Smooth muscle cell (in vitro differentiated cells): ENCODE results near the gene ZBTB46. TPM values are rescaled to one million over a fixed set of nuclear protein-coding genes. Genes with fewer than 3 reads are reported as not detected.
A peak's percentile ranks its signal among the peaks of the same experiment; 100 is the strongest.

ENCODE experiments used
- DNase-seq: peaks from one replicate; lab custom pipeline; 2025; ENCODE audit not compliant: unreplicated experiment; lab: John Stamatoyannopoulos, UW
- H2AFZ ChIP-seq: fragments of 200-600 bp; sonication (generic); 2 replicates; pipeline ENCODE4 v1.6.0; 2016; ENCODE audit warnings: antibody characterized with exemption, low read depth, mild to moderate bottlenecking
- H3F3A ChIP-seq: fragments of 200-600 bp; sonication (generic); 2 replicates; pipeline ENCODE4 v1.6.0; 2017; ENCODE audit warnings: antibody characterized with exemption, low read depth
- H3K27ac ChIP-seq: fragments of 200-600 bp; sonication (generic); 2 replicates; pipeline ENCODE4 v1.5.1; 2016; ENCODE audit warnings: low read depth, mild to moderate bottlenecking
- H3K27me3 ChIP-seq: fragments of 200-600 bp; sonication (generic); 2 replicates; pipeline ENCODE4 v1.6.1; 2016; ENCODE audit warnings: low read depth, mild to moderate bottlenecking
- H3K36me3 ChIP-seq: fragments of 200-600 bp; sonication (generic); 2 replicates; pipeline ENCODE4 v1.5.1; 2016; ENCODE audit warnings: low read depth
- H3K4me1 ChIP-seq: fragments of 200-600 bp; sonication (generic); 2 replicates; pipeline ENCODE4 v1.5.1; 2016; ENCODE audit warnings: low read depth
- H3K4me2 ChIP-seq: fragments of 200-600 bp; sonication (generic); 2 replicates; pipeline ENCODE4 v1.6.0; 2016; ENCODE audit warnings: mild to moderate bottlenecking
- H3K4me3 ChIP-seq: fragments of 200-600 bp; sonication (generic); 2 replicates; pipeline ENCODE4 v1.5.1; 2016; ENCODE audit warnings: mild to moderate bottlenecking
- H3K79me2 ChIP-seq: fragments of 200-600 bp; sonication (generic); 2 replicates; pipeline ENCODE4 v1.6.0; 2016; ENCODE audit warnings: low read depth, mild to moderate bottlenecking
- H3K9ac ChIP-seq: fragments of 200-600 bp; sonication (generic); 2 replicates; pipeline ENCODE4 v1.6.0; 2016; ENCODE audit warnings: low read depth
- H3K9me3 ChIP-seq: fragments of 200-600 bp; sonication (generic); replicated peaks from 2 replicates; pipeline ENCODE4 v1.5.1; 2016; ENCODE audit warnings: low read depth
- H4K20me1 ChIP-seq: fragments of 200-600 bp; sonication (generic); 2 replicates; pipeline ENCODE4 v1.6.0; 2016; ENCODE audit warnings: low read depth
- WGBS: methylation state at CpG from one replicate; pipeline ENCODE4 v1.1.7; 2016; ENCODE audit warnings: low lambda C conversion rate; 5-methylcytosine and 5-hydroxymethylcytosine counted together
- polyA plus RNA-seq: library from polyadenylated mRNA; unstranded; fragments of >200 nt; fragmentation: Nextera tagmentation; extraction: Ambion mirVana; gene quantifications from 2 replicates; pipeline ENCODE4 v1.2.1, GENCODE V29; 2016
- total RNA-seq: library from RNA; depleted of rRNA; stranded (reverse); fragments of >200 nt; gene quantifications from 2 replicates; pipeline ENCODE4 v1.2.3, GENCODE V29; 2014
- TF ChIP-seq, protein P1 (sequence below): fragments of 200-600 bp; sonication (generic); IDR thresholded peaks from 2 replicates; pipeline ENCODE4 v1.5.1; 2017; ENCODE audit warnings: borderline replicate concordance, mild to moderate bottlenecking, antibody characterized with exemption; ENCODE audit not compliant: insufficient read depth, poor library complexity, severe bottlenecking

ZBTB46 gene
- total and polyA plus RNA-seq, 2 experiments from 2014 or later: 2.3 to 2.7 TPM

DNA sequence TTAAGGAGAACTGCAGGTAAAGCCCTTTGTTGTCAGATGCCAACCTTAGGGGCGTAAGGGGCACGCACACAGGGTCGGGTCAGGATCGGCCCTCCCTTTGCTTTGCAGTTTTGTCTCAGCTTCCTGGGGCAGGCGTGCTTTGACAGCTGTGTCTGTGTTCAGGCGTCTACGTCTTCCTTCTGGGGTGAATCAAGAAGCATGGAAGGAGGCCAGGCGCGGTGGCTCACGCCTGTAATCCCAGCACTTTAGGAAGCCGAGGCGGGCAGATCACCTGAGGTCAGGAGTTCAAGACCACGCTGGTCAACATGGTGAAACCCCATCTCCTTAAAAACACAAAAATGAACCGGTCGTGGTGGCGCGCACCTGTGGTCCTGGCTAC lies 121.9 kb downstream of the ZBTB46 start:
- TF ChIP-seq, protein P1, sequence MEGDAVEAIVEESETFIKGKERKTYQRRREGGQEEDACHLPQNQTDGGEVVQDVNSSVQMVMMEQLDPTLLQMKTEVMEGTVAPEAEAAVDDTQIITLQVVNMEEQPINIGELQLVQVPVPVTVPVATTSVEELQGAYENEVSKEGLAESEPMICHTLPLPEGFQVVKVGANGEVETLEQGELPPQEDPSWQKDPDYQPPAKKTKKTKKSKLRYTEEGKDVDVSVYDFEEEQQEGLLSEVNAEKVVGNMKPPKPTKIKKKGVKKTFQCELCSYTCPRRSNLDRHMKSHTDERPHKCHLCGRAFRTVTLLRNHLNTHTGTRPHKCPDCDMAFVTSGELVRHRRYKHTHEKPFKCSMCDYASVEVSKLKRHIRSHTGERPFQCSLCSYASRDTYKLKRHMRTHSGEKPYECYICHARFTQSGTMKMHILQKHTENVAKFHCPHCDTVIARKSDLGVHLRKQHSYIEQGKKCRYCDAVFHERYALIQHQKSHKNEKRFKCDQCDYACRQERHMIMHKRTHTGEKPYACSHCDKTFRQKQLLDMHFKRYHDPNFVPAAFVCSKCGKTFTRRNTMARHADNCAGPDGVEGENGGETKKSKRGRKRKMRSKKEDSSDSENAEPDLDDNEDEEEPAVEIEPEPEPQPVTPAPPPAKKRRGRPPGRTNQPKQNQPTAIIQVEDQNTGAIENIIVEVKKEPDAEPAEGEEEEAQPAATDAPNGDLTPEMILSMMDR: no peak
- H3K4me2 ChIP-seq: peak overlapping the region; percentile 99

DNA sequence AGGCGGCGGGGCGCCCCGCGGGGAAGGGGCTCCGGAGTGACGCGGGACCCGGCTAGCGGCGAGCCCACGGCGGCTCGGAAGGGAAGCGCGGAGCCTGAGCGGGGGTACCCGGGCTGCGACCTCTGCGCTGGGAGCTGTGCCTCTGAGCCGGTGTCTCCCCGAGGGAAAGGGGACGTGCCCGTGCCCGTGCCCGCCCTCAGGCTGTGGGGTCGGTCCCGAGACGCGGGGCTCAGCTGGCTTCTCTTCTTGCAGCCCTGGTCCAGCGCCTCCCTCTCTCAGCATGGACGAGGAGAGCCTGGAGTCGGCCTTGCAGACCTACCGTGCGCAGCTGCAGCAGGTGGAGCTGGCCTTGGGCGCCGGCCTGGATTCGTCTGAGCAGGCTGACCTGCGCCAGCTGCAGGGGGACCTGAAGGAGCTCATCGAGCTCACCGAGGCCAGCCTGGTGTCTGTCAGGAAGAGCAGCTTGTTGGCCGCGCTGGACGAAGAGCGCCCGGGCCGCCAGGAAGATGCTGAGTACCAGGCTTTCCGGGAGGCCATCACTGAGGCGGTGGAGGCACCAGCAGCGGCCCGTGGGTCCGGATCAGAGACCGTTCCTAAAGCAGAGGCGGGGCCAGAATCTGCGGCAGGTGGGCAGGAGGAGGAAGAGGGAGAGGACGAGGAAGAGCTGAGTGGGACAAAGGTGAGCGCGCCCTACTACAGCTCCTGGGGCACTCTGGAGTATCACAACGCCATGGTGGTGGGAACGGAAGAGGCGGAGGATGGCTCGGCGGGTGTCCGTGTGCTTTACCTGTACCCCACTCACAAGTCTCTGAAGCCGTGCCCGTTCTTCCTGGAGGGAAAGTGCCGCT lies 122.5 kb downstream of the ZBTB46 start:
- 33% methylated on average over 58 of the region's 67 CpGs for WGBS
- no peak overlapping the region for H2AFZ ChIP-seq
- H4K20me1 ChIP-seq: peaks cover 11% of the 10 kb centered on the region

More for the DNA sequence above, 121.9 kb downstream of the ZBTB46 start:
- Histone ChIP-seq H3K4me1 (peaks cover 14% of the 10 kb centered on the region), H3K79me2 (peaks cover 79% of the 10 kb centered on the region), H3K9ac (no peak overlapping the region), H3K36me3 (peaks cover 17% of the 10 kb centered on the region), H3K4me3 (no peak overlapping the region), H2AFZ (no peak overlapping the region), H3K9me3 (peaks cover 9% of the 10 kb centered on the region), H3F3A (no peaks in the 10 kb centered on the region), H3K27me3 (no peaks in the 10 kb centered on the region), H3K27ac (no peak overlapping the region), H4K20me1 (peaks cover 11% of the 10 kb centered on the region)
- DNase-seq: no peak
- 97% methylated on average over 17 of the region's 17 CpGs for WGBS

DNA sequence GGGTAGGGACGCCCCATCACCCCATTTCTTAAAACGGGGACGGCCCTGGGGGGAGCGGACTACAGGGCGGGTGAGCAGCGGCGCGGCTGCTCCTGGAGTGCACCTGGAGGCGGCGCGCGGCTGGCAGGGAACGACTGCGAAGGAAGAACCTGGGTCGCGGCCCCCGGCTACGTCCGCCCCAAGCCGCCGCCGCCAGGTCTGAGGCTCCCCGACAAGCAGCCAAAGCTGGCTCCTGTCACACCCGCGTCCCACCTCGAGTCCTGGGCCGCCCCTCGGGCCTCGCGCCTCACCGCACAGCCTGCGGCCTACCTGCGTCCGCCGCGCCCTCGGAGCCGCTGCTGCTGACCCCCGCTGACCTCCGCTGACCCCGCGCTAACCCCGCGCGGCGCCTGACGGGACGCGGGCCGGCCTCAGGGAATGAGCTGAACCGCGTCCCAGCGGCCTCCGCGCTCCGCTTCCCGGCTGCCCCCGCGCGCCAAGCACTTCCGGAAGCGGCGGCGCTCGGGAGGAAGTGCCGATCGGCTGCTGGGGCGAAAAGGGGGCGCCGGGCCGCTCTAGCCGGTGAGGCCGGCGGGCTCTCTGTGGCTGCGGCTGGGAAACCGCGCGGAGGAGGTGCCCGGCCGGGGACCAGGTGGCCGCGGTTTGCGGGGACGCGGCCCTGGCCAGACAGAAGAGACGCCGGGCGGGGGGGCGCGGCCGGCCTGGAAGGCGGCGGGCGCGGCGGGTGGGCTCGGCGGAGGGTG lies 123.3 kb downstream of the ZBTB46 start, which contains the start of the genes ARFRP1 and ZGPAT:
TSS of gene ARFRP1 (minus strand) at position 419 of the 743 bp plus-strand sequence. CDS start 885 bp downstream, outside the sequence.
TSS of gene ZGPAT (plus strand) at position 482 of the 743 bp plus-strand sequence. CDS start 542 bp downstream, outside the sequence.
- Histone ChIP-seq H2AFZ (peak within 1 kb of the TSS; percentile 74), H3K9ac (peak within 1 kb of the TSS; percentile 79), H3K79me2 (peaks cover 65% of the 10 kb centered on the region), H3K4me1 (peaks cover 14% of the 10 kb centered on the region), H3K36me3 (peaks cover 13% of the 10 kb centered on the region), H3K4me3 (peak within 1 kb of the TSS; percentile 89), H4K20me1 (peaks cover 11% of the 10 kb centered on the region), H3K4me2 (peak within 1 kb of the TSS; percentile 99), H3K27me3 (no peaks in the 10 kb centered on the region), H3K9me3 (peaks cover 9% of the 10 kb centered on the region), H3F3A (no peaks in the 10 kb centered on the region), H3K27ac (peak within 1 kb of the TSS; percentile 50)
- TF ChIP-seq, protein P1: no peak
- DNase-seq: peak; percentile 32
- under 1% methylated on average over 67 of the region's 98 CpGs for WGBS

More for the DNA sequence above, 122.5 kb downstream of the ZBTB46 start:
- TF ChIP-seq, protein P1: no peak
- H3K4me1 ChIP-seq: peaks cover 14% of the 10 kb centered on the region
- H3K79me2 ChIP-seq: peaks cover 73% of the 10 kb centered on the region
- no peaks in the 10 kb centered on the region for H3F3A ChIP-seq
- H3K9ac ChIP-seq: peak overlapping the region; percentile 79
- no peak for DNase-seq
- peak overlapping the region; percentile 19 for H3K27ac ChIP-seq
- peaks cover 13% of the 10 kb centered on the region for H3K36me3 ChIP-seq
- peaks cover 9% of the 10 kb centered on the region for H3K9me3 ChIP-seq
- peak overlapping the region; percentile 89 for H3K4me3 ChIP-seq
- peak overlapping the region; percentile 99 for H3K4me2 ChIP-seq
- no peaks in the 10 kb centered on the region for H3K27me3 ChIP-seq
